22Rv1 (cell line): ENCODE data around the gene IL17RD.

Experiments
- ZFX ChIP-seq: fragments of 450-650 bp; IDR thresholded peaks from 2 replicates; pipeline ENCODE4 v1.6.1; 2017; ENCODE audit warnings: antibody characterized with exemption, borderline replicate concordance
- TF ChIP-seq, protein P1 (sequence below): fragments of 450-650 bp; IDR thresholded peaks from 2 replicates; pipeline ENCODE4 v1.5.1; 2017; ENCODE audit warnings: mild to moderate bottlenecking

- TF ChIP-seq ZFX: no peak
- TF ChIP-seq, protein P1, sequence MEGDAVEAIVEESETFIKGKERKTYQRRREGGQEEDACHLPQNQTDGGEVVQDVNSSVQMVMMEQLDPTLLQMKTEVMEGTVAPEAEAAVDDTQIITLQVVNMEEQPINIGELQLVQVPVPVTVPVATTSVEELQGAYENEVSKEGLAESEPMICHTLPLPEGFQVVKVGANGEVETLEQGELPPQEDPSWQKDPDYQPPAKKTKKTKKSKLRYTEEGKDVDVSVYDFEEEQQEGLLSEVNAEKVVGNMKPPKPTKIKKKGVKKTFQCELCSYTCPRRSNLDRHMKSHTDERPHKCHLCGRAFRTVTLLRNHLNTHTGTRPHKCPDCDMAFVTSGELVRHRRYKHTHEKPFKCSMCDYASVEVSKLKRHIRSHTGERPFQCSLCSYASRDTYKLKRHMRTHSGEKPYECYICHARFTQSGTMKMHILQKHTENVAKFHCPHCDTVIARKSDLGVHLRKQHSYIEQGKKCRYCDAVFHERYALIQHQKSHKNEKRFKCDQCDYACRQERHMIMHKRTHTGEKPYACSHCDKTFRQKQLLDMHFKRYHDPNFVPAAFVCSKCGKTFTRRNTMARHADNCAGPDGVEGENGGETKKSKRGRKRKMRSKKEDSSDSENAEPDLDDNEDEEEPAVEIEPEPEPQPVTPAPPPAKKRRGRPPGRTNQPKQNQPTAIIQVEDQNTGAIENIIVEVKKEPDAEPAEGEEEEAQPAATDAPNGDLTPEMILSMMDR: no peak
Observed at GRCh38 chr3:57110798-57111197, 54.4 kb downstream of the IL17RD start.
